HG02884 (cell line): ENCODE results near the gene ATP6V1B1.
A peak's percentile ranks its signal among the peaks of the same experiment; 100 is the strongest.

Experiments used
- ATAC-seq: cut with Tn5 transposase; IDR thresholded peaks from one replicate; pipeline ENCODE4 v1.9.1; 2021; ENCODE audit warnings: mild to moderate bottlenecking, moderate library complexity; ENCODE audit not compliant: unreplicated experiment

ATP6V1B1 gene

GRCh38 chr2:70964596-70965386 lies 29.1 kb downstream of the ATP6V1B1 start:
- ATAC-seq: peak; percentile 83

GRCh38 chr2:70965506-70965905 lies 29.8 kb downstream of the ATP6V1B1 start:
- no peak for ATAC-seq

GRCh38 chr2:70966681-70967080 lies 31.0 kb downstream of the ATP6V1B1 start:
- ATAC-seq: no peak

GRCh38 chr2:70967189-70967588 lies 31.5 kb downstream of the ATP6V1B1 start:
- no peak for ATAC-seq

GRCh38 chr2:70974592-70974991 lies 38.9 kb downstream of the ATP6V1B1 start:
- no peak for ATAC-seq

- ATAC-seq: no peak
Observed at GRCh38 chr2:70975237-70975636, 39.5 kb downstream of the ATP6V1B1 start.

- ATAC-seq: no peak
Observed at GRCh38 chr2:70977605-70978205, 42.0 kb downstream of the ATP6V1B1 start.

- no peak for ATAC-seq
Observed at GRCh38 chr2:70978341-70979179, 42.9 kb downstream of the ATP6V1B1 start, which contains the start of gene ANKRD53. Gene ANKRD53, plus strand, starts transcription at chr2:70978630. Its CDS starts 16 bp downstream, at chr2:70978646.

- ATAC-seq: no peak
Observed at GRCh38 chr2:70979180-70979488, 43.4 kb downstream of the ATP6V1B1 start.

GRCh38 chr2:70979626-70980025 lies 43.9 kb downstream of the ATP6V1B1 start:
- ATAC-seq: no peak

GRCh38 chr2:70981421-70981820 lies 45.7 kb downstream of the ATP6V1B1 start:
- ATAC-seq: no peak

- no peak for ATAC-seq
Observed at GRCh38 chr2:70981866-70982810, 46.4 kb downstream of the ATP6V1B1 start.

GRCh38 chr2:70982971-70983370 lies 47.3 kb downstream of the ATP6V1B1 start:
- no peak for ATAC-seq

GRCh38 chr2:70983506-70984227 lies 48.0 kb downstream of the ATP6V1B1 start:
- ATAC-seq: no peak

- no peak for ATAC-seq
Observed at GRCh38 chr2:70984228-70984575, 48.5 kb downstream of the ATP6V1B1 start.

GRCh38 chr2:70984576-70985282 lies 49.0 kb downstream of the ATP6V1B1 start:
- peak; percentile 97 for ATAC-seq

GRCh38 chr2:70985283-70985688 lies 49.6 kb downstream of the ATP6V1B1 start:
- no peak for ATAC-seq

GRCh38 chr2:70985956-70986355 lies 50.3 kb downstream of the ATP6V1B1 start:
- no peak for ATAC-seq

- ATAC-seq: no peak
Observed at GRCh38 chr2:70986499-70987189, 50.9 kb downstream of the ATP6V1B1 start.
